Right cardiac atrium (tissue), 5 donors: ENCODE data around the gene FOXE1. TPM values are rescaled to one million over a fixed set of nuclear protein-coding genes. Genes with fewer than 3 reads are reported as not detected.
A peak's percentile ranks its signal among the peaks of the same experiment; 100 is the strongest.

Experiments
- ATAC-seq, 2 donors: fragments of 200-7000 bp; cut with Tn5 transposase; one replicate each; pipeline versions ENCODE4 v1.8.0 to v1.9.1; 2020; ENCODE audit warnings: moderate library complexity in 2 of 2, mild to moderate bottlenecking in 1 of 2
- DNase-seq, 3 donors: peaks; one replicate each; pipeline ENCODE4 v3.0.0-alpha.2; 2020
- H3K27ac ChIP-seq: one replicate; pipeline ENCODE4 v1.5.1; 2013; ENCODE audit warnings: mild to moderate bottlenecking, low read length, control low read depth, moderate library complexity
- H3K27me3 ChIP-seq: one replicate; pipeline ENCODE4 v1.6.1; 2013; ENCODE audit not compliant: control insufficient read depth, insufficient read depth
- H3K4me1 ChIP-seq: one replicate; pipeline ENCODE4 v1.6.1; 2013; ENCODE audit warnings: low read length; ENCODE audit not compliant: control insufficient read depth, insufficient read depth
- H3K4me3 ChIP-seq: one replicate; pipeline ENCODE4 v1.5.1; 2013; ENCODE audit warnings: low read length, control low read depth
- H3K9me3 ChIP-seq: one replicate; pipeline ENCODE4 v1.6.1; 2013; ENCODE audit warnings: low read length; ENCODE audit not compliant: control insufficient read depth
- WGBS: extraction: QIAGEN DNeasy Blood & Tissue Kit; methylation state at CpG from one replicate; pipeline ENCODE4 v1.1.7; 2013; 5-methylcytosine and 5-hydroxymethylcytosine counted together
- intact Hi-C, 4 donors: fragments of 100-400 bp; cut with DNase I; formaldehyde crosslinking; loops; one replicate each; pipeline versions ENCODE4 v1.11.0 to v1.14.0; 2022 to 2023
- polyA plus RNA-seq: library from polyadenylated mRNA; stranded (reverse); fragments of 200-250 nt; gene quantifications from one replicate; pipeline ENCODE4 v1.2.3, GENCODE V29; 2013
- total RNA-seq, 4 donors: library from RNA; stranded (reverse); fragmentation: NEBNext Ultra II Directional; extraction: Animal tissue kit (Norgen Biotek cat#: 25700); gene quantifications; one replicate each; pipeline ENCODE4 v1.2.1, GENCODE V29; 2021
- donor health status: healthy with polysubstance abuse.
- donor health status: DM: no; HTN: yes; CAD: no.
- donor health status: DM: no; HTN: no; CAD: no.
- donor health status: DM: no; HTN: yes; CAD: no; lungs with severe emphysema.
- donor health status: DM: yes; HTN: yes; CAD: no.

Gene FOXE1
- total and polyA plus RNA-seq, 5 donors: not detected

DNA sequence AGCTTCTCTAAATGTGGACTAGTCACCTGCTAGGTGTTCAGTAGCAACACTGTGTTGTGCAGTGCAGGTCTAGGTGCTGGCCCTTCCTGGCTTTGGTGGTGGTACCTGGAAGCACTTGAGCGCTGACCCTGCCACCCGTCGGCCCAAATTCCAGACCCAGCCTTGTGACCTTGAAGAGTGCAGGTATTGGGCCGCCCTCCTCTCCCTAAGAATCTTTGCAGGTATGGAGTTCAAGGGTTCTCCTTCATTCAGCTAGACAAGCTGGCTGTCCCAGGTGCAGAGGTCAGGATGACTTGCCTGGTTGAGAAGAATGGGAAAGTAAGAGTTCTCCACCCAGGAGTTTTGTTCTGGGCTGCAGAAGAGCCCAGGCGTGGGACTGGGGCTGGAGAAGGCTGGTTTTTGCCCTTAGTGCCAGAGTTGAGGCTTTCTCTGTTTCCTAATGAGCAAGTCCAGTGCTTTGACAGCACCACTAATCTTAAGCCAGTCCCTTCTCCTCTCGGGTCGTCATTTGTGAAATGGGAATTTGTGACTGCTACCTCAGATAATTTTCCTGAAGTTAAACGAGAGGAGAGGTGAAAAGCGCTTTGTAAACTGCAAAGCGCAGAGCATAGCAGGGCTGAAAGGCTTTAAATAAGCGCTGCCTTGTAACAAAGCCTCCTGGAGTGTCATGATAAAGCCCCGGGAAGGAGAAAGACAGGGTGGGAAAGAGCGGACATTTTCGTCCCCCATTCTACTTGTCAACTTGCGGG, 4.0 kb downstream of the FOXE1 start:
- ATAC-seq: no peak
- Histone ChIP-seq H3K27ac (no peak overlapping the region), H3K27me3 (peaks cover 3% of the 10 kb centered on the region), H3K4me3 (peak overlapping the region; percentile 12), H3K4me1 (peaks cover 2% of the 10 kb centered on the region), H3K9me3 (no peaks in the 10 kb centered on the region)
- intact Hi-C loops: no loop called here
- 8% methylated on average over 15 of the region's 15 CpGs for WGBS
- no peak for DNase-seq

DNA sequence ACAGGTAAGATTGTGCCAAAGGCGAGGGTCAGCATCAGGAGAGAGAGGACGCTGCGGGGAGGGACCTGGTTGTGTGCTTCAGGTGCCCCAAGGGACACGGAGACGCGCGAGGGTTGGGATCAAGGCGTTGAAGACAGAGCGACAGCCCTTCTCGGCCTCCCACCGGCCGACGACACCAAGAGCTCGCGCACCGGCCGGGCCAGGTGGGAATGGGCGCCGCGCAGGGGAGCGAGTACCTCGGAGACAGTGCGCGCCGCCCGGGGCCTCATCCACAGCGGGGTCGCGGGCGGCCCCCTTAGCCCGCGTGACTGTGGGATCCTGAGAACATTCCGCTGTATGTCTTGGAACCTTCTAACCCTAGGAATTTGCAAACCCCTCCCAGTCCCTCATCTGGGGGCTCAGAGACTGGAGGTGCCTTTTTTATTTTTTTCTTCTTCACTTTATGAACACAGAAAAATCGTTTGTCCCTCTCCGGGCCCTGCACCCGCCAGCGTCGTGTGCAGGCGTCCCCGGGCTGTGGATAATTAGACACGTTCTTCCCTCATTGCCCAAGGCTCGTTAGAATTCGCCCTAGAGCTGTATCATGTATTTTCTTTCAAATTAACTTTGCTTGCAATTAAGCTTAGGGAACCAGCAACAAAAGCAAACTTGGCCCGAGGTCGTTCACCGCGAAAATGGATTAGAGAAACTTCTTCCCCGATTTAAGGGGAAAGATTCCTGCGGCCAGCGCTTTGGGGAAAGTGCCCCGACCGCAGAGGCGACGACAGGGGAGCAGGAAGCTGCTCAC, 4.8 kb downstream of the FOXE1 start:
- DNase-seq (no peak), ATAC-seq (no peak)
- Histone ChIP-seq H3K27ac (no peak overlapping the region), H3K27me3 (peaks cover 3% of the 10 kb centered on the region), H3K4me3 (peak overlapping the region; percentile 12), H3K4me1 (peaks cover 2% of the 10 kb centered on the region), H3K9me3 (no peaks in the 10 kb centered on the region)
- intact Hi-C loops: no loop called here
- WGBS: 4% methylated on average over 54 of the region's 54 CpGs

DNA sequence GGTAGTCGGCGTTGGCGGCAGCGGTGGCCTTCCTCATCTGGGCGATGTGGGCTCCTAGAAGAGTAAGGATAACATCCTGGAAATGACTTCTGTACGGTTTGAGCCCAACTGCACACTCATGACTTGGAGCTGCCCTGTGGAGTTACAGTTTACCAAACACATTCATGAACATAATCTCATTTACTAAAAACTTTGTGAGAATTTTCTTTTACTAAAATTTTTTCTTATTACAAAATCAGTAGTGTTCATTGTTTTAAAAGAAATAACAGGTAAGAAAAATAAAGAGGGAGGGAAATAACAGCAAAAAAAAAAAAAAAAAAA, 5.3 kb downstream of the FOXE1 start:
- intact Hi-C loops: no loop called here
- ATAC-seq (no peak), DNase-seq (no peak)
- Histone ChIP-seq H3K9me3 (no peaks in the 10 kb centered on the region), H3K4me1 (peaks cover 2% of the 10 kb centered on the region), H3K27ac (no peak overlapping the region), H3K27me3 (peaks cover 3% of the 10 kb centered on the region), H3K4me3 (peak overlapping the region; percentile 2)
- WGBS: 10% methylated on average over 6 of the region's 6 CpGs

DNA sequence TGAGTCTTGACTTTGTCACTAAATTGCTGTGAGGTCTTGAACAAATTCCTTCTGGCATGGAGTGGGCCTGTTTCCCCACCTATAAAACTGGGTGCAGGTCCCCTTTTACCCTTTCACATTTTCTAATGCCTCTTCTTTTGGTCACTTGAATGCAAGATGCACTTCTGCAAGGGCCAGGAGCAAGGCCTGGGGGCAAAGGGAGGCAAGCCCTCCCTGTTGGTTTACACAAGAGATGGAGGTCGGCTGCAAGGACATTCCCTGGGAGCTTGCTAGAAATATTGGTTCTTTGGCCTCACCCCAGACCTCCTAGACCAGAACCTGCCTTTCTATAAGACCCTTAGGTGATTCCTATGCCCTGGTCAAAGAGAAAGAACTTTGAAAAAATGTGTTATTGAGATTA, 5.8 kb downstream of the FOXE1 start:
- intact Hi-C loops: no loop called here
- no peak for ATAC-seq
- WGBS: 33% methylated on average over 1 of the region's 1 CpG

GRCh38 chr9:97859346-97859745, 6.3 kb downstream of the FOXE1 start:
- intact Hi-C loops: no loop called here
- H3K27ac ChIP-seq: no peak overlapping the region

More for the DNA sequence above, 5.8 kb downstream of the FOXE1 start:
- no peaks in the 10 kb centered on the region for H3K9me3 ChIP-seq
- H3K27me3 ChIP-seq: peaks cover 3% of the 10 kb centered on the region
- H3K4me1 ChIP-seq: peaks cover 2% of the 10 kb centered on the region
- no peak overlapping the region for H3K27ac ChIP-seq
- no peak for DNase-seq
- H3K4me3 ChIP-seq: no peak overlapping the region

DNA sequence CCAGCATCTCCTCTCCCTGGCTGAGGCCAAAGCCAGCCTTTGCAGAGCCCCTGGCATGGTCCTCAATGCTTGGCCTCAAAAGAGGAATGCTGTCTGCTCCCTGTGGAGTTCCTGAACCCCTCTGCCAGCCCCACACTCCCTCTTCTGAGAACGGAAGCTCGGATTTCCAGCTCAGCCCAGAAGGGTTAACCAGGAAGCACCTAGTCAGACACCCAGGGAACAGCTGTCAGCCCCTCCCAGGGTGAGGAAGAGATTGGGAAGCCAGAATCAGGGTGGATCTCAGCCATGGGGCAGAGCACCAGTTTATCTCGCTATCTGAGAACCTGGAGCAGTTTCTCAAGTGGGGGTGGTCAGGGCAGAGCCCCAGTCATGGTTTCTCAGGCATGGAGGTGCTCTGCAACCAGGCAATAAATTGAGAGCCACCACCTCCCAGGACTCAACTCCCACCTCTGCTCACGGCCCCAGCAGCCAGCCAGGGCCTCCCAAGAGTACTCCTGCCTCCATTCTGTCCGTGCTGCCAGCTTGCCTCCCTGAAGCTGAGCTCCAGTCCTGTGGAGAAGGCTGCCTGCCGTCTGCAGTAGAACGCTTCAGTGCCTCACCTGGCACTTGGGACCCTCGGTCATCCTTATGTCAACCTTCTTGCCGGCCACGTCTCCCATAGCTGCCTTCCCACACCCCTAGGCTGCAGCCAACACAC, 7.6 kb downstream of the FOXE1 start:
- Histone ChIP-seq H3K4me3 (no peak overlapping the region), H3K27me3 (peaks cover 5% of the 10 kb centered on the region), H3K4me1 (peaks cover 2% of the 10 kb centered on the region), H3K9me3 (peaks cover 2% of the 10 kb centered on the region), H3K27ac (no peak overlapping the region)
- intact Hi-C loops: no loop called here
- ATAC-seq (no peak), DNase-seq (no peak)
- 35% methylated on average over 10 of the region's 10 CpGs for WGBS

More at GRCh38 chr9:97859346-97859745, 6.3 kb downstream of the FOXE1 start:
- ATAC-seq (no peak), DNase-seq (no peak)
- Histone ChIP-seq H3K4me1 (peaks cover 2% of the 10 kb centered on the region), H3K4me3 (no peak overlapping the region), H3K27me3 (peaks cover 4% of the 10 kb centered on the region), H3K9me3 (no peaks in the 10 kb centered on the region)
- WGBS: 31% methylated on average over 2 of the region's 2 CpGs

GRCh38 chr9:97861148-97861475, 8.1 kb downstream of the FOXE1 start:
- intact Hi-C loops: no loop called here
- Histone ChIP-seq H3K9me3 (peaks cover 2% of the 10 kb centered on the region), H3K4me1 (peaks cover 2% of the 10 kb centered on the region), H3K27me3 (peaks cover 5% of the 10 kb centered on the region), H3K27ac (no peak overlapping the region), H3K4me3 (no peak overlapping the region)
- WGBS: 62% methylated on average over 5 of the region's 5 CpGs
- DNase-seq: no peak
- no peak for ATAC-seq

DNA sequence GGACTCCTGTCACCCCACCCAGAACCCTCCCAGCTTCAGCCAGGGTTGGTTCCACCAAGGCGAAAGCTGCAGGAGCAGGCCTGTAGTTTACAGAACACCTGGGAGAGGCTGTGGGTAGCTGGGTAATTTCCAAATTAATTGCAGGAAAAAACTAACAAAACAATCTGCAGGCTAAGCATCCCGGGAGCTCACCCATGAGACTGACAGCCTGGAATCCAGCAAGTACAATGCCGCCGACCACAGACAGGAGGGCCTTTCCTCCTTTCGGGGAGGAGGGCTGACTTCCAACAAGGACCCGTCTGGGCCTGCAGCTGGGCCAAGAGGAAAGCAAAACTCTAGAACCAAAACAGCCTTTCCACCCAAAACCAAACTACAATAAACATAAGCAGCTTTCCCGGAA, 10.3 kb downstream of the FOXE1 start:
- no peaks in the 10 kb centered on the region for H3K4me1 ChIP-seq
- DNase-seq (no peak), ATAC-seq (no peak)
- H3K27ac ChIP-seq: no peak overlapping the region
- 70% methylated on average over 7 of the region's 7 CpGs for WGBS
- H3K27me3 ChIP-seq: peaks cover 5% of the 10 kb centered on the region
- intact Hi-C loops: no loop called here
- H3K9me3 ChIP-seq: peaks cover 2% of the 10 kb centered on the region
- H3K4me3 ChIP-seq: no peak overlapping the region

DNA sequence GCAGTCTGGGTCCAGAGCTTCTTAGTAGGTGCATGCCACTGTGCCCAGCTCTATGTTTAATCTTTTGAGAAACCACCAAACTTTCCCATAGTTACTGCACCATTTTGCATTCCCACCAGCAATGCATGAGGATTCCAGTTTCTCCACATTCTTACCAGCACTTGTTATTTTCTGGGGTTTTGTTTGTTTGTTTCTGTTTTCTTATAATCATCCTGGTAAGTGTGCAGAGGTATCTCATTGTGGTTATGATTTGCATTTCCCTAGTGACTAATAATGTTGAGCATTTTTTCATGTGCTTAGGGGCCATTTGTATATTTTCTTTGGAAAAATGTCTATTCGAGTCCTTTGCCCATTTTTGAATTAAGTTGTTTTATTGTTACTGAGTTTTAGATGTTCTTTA, 11.4 kb downstream of the FOXE1 start:
- H3K27me3 ChIP-seq: peaks cover 2% of the 10 kb centered on the region
- DNase-seq (no peak), ATAC-seq (no peak)
- no peaks in the 10 kb centered on the region for H3K4me1 ChIP-seq
- 63% methylated on average over 1 of the region's 1 CpG for WGBS
- H3K9me3 ChIP-seq: peaks cover 2% of the 10 kb centered on the region
- intact Hi-C loops: no loop called here
- H3K27ac ChIP-seq: no peak overlapping the region
- H3K4me3 ChIP-seq: no peak overlapping the region

- Histone ChIP-seq H3K4me3 (no peak overlapping the region), H3K9me3 (peaks cover 2% of the 10 kb centered on the region), H3K27ac (no peak overlapping the region), H3K27me3 (peaks cover 2% of the 10 kb centered on the region), H3K4me1 (no peaks in the 10 kb centered on the region)
- WGBS: 95% methylated on average over 1 of the region's 1 CpG
- ATAC-seq (no peak), DNase-seq (no peak)
- intact Hi-C loops: no loop called here
These were observed 13.3 kb downstream of the FOXE1 start for GRCh38 chr9:97866300-97866699.

GRCh38 chr9:97866848-97867247, 13.8 kb downstream of the FOXE1 start:
- Histone ChIP-seq H3K27ac (no peak overlapping the region), H3K27me3 (peaks cover 2% of the 10 kb centered on the region), H3K9me3 (peaks cover 2% of the 10 kb centered on the region), H3K4me3 (no peak overlapping the region), H3K4me1 (no peaks in the 10 kb centered on the region)
- intact Hi-C loops: no loop called here
- DNase-seq (no peak), ATAC-seq (no peak)
